AG08395 (cell line): ENCODE results near the gene ROR2.
"Not testable (repeated sequence)": the region's sequence is repeated elsewhere in the genome, so short reads cannot be mapped to it uniquely, and the experiment has no call there.

ENCODE experiments used
- DNase-seq: peaks from one replicate; pipeline ENCODE4 v3.0.0; 2012; ENCODE audit warnings: mixed read lengths, low spot score

ROR2 gene

DNA sequence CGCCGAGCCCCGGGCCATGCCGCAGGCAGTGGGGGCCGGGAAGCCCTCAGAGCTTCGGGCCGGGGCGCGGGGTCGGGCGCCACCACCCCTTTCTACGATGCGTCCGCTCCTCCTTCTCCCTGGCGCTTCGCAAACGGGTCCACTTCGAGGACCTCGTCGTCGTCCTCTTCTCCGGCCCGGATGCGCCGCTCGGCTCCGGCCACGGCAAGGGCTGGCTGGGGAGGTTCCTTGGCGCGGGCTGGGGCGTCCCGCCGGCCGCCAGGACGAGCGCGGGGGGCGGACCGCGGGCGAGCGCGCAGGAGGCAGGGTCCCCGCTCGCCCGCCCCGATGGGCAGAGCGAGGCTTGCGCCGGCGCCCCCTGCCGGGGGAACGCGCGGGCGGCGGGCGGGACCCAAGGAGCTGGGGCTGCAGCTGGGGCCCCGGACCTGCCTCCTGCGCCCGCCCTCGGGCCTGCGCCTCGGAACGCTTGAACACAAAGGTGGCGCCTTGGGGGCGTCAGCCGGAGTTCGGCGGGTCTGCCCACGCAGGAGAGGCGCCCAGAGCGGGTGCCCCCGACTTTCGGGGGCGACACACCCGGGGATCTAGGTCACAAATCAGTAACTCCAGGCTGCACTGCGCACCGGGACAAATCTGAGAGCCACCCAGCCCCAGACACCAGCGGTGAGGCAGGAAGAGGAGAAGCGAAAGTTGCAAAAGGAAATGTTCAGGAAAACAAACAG is at the start of gene ROR2:
TSS of gene ROR2 (minus strand) at position 283 of the 719 bp plus-strand sequence.
- DNase-seq = peak; percentile 50

DNA sequence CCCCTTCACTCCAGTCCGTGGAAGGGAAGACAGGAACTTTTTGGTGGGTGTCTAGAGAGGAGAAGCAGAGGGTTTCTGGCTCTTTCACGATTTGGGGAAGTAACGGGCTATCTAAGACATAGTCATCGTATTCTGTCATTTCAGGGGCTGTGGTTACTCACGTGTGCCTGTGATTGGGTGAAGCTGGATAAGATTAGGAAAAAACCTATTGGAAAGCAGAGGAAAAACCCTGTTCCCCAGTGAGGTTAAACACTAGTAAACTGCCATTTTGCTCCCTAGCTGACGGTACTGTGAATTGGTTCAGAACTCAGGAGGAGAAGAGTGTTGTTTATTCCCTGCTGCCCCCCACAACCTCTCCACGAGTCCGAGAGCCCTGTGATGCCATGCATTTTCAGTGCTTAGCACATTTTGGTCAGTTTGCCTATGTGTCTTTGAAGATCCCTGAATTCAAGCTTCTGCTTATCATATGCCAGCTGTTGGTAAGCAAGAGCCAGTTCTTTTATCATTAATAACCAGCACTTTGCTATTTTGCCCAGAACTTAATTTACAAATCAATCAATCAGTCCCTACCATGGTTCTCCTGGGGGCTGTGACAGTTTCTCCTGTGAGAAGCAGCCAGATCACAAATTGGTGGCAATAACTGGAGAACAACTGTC is 45.1 kb upstream of the ROR2 start:
- no peak for DNase-seq

- DNase-seq = no peak
Measured at GRCh38 chr9:91994422-91994821, 44.4 kb upstream of the ROR2 start.

DNA sequence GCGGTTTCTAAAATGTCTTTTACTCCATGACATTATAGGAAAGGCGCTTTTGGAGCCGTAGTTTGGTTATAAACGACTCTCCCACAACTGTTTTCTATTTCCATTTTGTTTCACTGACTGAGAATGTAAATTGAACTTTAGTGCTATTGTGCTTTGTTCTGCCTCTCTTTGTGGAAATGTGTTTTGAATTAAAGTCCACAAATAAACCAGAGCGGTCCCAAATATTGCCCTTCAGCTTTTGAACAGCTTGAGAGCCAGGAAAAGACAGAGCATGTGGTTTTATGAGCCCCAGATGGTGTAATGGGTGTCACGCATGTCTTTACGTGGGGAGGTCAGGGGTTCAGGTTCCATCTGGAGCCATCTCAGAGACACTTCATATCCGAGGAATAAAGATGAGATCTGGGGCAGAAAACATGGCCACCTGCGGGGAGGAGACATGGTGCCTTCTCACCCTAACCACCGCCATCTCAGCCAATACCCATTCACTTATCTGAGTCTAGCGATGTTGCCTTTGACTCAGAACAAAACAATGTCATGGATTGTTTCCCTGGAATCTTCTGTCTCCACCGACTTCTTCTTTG is 42.5 kb upstream of the ROR2 start:
- DNase-seq = peak; percentile 91

GRCh38 chr9:91991721-91992341 is 41.8 kb upstream of the ROR2 start:
- DNase-seq = peak; percentile 40

DNA sequence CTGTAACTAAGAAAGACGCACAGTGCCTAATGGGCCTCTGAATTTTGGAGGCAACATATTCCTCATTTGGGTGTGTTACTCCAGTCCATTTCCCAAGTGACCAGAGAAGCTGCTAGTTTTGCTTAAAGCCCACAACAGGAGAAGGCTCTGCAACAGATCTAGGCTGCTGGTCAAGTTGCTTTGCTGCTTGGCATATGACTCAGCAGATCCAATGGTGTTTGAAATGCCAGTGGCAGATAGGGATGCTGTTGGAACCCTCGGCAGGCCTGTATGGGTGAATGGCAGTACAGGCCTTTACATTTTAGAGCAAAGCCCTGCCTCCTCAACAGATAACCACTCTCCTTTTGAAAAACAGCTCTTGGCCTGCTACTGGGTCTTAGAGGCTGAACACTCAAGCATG is 36.2 kb upstream of the ROR2 start:
- no peak for DNase-seq

DNA sequence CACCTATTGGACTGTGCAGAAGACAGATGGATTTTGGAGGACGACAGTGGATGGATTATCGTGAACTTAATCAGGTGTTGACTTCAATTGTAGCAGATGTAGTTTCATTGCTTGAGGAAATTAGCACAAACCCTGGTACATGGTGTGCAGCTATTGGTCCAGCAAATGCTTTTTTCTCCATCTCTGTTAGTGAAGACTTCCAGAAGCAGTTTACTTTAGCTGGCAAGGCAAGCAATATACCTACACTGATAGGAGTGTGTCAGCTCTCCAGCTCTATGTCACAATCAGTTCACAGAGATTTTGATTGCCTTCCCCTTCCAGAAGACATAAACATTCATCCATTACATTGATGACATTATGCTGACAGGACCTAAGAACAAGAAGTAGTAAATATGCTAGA is 35.7 kb upstream of the ROR2 start:
- DNase-seq = no peak

GRCh38 chr9:91978740-91979414 is 28.8 kb upstream of the ROR2 start:
- peak; percentile 90 for DNase-seq

DNA sequence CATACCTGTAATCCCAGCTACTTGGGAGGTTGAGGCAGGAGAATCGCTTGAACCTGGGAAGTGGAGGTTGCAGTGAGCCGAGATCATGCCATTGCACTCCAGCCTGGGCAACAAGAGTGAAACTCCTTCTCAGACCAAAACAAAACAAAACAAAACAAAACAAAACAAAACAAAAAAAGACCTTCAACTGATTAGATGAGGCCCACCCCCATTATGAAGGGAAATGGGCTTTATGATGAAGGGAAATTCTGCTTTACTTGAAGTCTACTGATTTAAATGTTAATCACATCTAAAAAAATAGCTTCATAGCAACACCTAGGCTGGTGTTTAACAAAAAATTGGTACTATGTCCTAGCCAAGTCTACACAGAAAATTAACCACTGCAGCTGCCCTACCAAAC is 25.2 kb upstream of the ROR2 start:
- DNase-seq = not testable (repeated sequence)

DNA sequence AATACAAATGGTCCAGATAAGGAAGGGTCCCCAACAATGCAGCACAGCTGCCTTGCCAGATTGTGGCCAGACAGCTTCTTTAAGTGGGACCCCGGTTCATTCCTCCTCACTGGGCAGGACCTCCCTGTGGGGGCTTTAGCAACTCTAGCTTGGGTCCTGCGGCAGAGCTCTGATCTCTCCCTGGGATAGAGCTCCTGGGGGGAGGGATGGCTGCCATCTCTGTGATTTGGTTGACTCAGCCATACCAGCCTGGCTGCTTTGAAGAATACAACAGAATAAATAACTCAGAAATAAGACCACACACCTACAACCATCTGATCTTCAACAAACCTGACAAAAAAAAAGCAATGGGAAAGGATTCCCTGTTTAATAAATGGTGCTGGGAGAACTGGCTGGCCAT is 22.7 kb upstream of the ROR2 start:
- DNase-seq = no peak

GRCh38 chr9:91972076-91972626 is 22.1 kb upstream of the ROR2 start:
- DNase-seq = no peak

DNA sequence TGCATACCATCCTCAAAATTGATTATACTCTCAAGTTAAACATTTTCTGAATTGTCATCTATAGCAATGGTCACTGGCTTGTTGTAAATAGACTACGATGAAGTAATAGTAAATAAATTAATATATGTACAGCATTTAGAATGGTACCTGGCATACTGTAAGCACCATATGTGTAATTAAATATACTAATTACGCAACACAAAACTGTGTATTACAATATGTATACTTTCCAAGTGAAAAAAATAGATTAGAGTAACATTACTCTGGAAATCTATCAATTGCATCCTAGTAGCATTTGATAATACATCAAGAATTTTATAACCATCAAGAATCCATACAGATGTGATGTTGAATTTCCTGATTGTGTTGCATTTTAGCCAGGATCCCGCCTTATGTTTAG is 17.2 kb upstream of the ROR2 start:
- DNase-seq = no peak

GRCh38 chr9:91966503-91966902 is 16.5 kb upstream of the ROR2 start:
- peak; percentile 69 for DNase-seq

DNA sequence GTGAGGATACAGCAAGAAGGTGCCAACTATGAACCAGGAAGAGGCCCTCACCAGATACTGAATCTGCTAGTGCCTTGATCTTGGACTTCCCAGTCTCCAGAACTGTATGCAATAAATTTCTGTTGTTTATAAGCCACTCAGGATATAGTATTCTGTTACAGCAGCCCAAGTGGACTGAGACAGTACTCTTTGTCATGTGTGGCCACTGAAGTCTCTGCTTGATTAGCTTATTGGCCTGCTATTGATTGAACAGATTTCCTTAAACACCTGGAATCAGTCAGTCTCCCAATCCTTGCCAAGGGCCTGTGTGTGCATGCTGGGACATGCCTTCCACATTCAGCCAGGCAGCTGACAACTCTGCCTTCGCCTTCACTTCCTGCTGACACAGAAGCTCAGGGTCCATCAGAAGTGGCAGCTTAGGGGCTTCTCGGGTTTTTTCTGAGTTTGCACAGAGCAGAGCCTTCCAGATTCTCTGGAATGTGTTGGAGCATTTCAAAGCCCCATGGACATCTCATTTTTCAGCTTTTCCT is 13.7 kb upstream of the ROR2 start:
- DNase-seq = no peak

DNA sequence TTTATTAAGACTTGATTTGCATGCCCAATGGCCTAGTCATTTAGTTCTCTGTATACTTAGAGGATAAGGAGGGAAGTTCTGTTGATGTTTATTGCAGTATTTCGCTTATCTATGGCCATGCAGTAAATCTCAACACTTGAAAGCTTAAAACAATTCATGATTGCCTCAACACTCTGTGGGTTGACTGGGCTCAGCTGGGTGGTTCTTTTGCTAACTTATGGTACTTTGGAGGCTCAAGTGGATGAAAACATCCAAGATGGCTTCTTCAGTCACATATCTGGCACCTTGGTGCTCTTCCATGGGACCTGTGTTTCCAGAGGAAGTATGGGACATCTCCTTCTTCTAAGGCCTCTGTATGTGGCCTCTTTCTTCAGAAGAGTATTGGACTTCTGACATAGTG is 10.3 kb upstream of the ROR2 start:
- no peak for DNase-seq

- no peak for DNase-seq
Measured at GRCh38 chr9:91958174-91958573, 8.1 kb upstream of the ROR2 start.

DNA sequence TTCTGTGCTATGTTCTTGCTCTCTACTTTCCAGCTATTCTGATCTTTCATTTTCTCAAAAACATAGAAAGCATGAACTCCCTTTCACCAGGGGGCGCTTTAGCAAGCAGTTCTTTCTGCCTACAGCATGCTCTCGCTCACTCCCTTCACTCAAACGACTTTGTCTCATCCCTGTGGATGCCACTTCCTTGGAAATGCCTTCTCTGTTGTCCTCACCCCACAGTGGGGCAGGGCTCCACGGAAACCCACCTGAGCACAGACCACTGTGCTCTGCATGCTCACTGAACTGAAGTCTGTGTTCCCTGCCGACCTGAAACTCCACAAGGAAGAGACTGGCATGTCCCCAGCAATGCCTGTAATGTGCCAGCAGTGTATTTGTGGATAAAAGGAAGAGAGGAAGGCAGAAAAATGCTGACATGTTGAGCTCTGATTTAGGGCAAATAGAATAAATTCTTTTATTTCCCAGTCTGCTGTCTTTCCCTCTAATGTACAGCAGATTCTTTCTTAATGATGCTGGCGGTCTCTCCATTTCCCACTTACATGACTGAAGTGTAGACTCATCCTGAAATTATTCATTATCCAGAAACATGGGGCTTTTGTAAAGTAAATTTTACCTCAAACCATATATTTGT is 4.9 kb upstream of the ROR2 start:
- peak; percentile 73 for DNase-seq

DNA sequence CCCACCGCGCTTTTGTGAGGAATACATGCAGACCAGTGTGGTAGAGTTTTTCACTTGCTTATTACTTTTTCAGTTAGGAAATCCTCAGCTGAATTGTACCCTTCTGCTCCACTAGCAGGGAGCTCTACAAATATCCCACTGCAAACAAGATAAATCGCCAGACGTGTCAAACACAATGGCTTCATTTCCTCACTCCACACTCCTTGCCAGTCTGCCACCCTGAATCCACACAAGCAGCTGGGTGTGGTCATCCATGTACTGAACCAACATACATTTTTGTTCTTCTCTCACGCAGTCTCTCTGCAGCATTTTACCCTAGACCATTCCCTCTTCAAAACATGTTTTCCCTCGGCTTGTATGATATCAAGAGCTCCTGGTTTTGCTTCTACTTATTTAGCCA is 3.7 kb upstream of the ROR2 start:
- no peak for DNase-seq

DNA sequence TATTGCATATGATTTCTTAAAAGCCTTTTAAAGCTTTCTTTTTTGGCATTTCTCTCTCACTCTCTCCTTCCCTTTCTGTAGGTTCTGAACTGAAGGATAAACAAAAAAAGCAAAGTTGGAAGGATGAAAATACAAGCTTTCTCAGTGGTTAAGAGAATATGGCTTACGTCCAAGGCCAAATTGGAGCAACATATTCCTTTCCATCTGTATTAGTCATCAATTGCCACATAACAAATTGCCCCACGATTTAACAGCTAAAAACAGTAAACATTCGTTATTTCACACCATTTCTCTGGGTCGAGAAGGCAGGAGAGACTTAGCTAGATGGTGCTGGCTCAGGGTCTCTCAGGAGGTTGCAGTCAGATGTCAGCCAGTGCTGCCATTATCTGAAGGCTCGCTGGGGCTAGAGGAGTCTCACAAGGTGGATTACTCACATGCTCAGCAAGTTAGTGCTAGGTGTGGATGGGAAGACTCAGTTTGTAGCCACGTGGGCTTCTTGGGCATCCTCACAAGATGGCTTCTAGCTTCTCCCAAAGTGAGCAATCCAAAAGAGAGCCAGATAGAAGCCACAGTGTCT is 2.0 kb upstream of the ROR2 start:
- no peak for DNase-seq

- DNase-seq = no peak
Measured at GRCh38 chr9:91949392-91949945, 559 bp downstream of the ROR2 start.
